Nephron progenitor cell (in vitro differentiated cells): ENCODE measurements around the gene NTNG2.

Experiments used
- DNase-seq: peaks from one replicate; pipeline ENCODE4 v3.0.0; 2021
- H3K27ac Mint-ChIP-seq: 2 replicates; pipeline ENCODE4 v1.8.0; 2021; ENCODE audit warnings: mild to moderate bottlenecking, moderate library complexity, mixed read lengths
- H3K27me3 Mint-ChIP-seq: 2 replicates; pipeline ENCODE4 v1.8.0; 2021; ENCODE audit warnings: mild to moderate bottlenecking, low read depth, mixed read lengths; ENCODE audit not compliant: poor library complexity
- H3K36me3 Mint-ChIP-seq: 2 replicates; pipeline ENCODE4 v1.8.0; 2021; ENCODE audit warnings: low read depth, mixed read lengths
- H3K4me1 Mint-ChIP-seq: 2 replicates; pipeline ENCODE4 v1.8.0; 2021; ENCODE audit warnings: mixed read lengths
- H3K4me3 Mint-ChIP-seq: 2 replicates; pipeline ENCODE4 v1.8.0; 2021; ENCODE audit warnings: mild to moderate bottlenecking, moderate library complexity, mixed read lengths
- H3K9me3 Mint-ChIP-seq: 2 replicates; pipeline ENCODE4 v1.8.0; 2021; ENCODE audit warnings: mild to moderate bottlenecking, moderate library complexity, mixed read lengths
- TF ChIP-seq, protein P1 (sequence below): fragments of 200-600 bp; sonication (generic); IDR thresholded peaks from 2 replicates; pipeline ENCODE4 v1.5.0; 2021; ENCODE audit warnings: antibody characterized with exemption

NTNG2 gene

DNA sequence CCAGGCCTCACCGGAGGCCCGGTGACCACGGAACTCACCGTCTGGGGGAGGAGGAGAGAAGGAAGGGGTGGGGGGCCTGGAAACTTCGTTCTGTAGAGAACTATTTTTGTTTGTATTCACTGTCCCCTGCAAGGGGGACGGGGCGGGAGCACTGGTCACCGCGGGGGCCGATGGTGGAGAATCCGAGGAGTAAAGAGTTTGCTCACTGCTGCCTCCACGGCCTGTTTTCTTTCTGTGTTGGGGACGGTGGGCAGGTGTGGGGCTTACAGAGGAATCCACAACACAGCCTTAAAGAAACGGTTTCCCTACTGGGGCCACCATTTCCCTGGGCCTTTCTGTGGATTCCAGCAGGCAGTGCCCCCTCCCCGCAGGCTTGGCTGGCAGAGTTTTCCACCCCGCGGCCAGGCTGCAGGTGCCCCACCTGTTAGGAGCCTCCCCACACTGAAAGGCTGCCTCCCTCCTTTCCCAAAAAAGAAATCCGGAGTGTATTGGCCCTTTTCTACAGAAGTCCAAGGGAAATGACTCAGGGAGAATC, 80.8 kb downstream of the NTNG2 start:
- peaks cover 71% of the 10 kb centered on the region for H3K4me1 Mint-ChIP-seq
- TF ChIP-seq, protein P1, sequence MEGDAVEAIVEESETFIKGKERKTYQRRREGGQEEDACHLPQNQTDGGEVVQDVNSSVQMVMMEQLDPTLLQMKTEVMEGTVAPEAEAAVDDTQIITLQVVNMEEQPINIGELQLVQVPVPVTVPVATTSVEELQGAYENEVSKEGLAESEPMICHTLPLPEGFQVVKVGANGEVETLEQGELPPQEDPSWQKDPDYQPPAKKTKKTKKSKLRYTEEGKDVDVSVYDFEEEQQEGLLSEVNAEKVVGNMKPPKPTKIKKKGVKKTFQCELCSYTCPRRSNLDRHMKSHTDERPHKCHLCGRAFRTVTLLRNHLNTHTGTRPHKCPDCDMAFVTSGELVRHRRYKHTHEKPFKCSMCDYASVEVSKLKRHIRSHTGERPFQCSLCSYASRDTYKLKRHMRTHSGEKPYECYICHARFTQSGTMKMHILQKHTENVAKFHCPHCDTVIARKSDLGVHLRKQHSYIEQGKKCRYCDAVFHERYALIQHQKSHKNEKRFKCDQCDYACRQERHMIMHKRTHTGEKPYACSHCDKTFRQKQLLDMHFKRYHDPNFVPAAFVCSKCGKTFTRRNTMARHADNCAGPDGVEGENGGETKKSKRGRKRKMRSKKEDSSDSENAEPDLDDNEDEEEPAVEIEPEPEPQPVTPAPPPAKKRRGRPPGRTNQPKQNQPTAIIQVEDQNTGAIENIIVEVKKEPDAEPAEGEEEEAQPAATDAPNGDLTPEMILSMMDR = no peak
- H3K36me3 Mint-ChIP-seq = no peaks in the 10 kb centered on the region
- peaks cover 29% of the 10 kb centered on the region for H3K27me3 Mint-ChIP-seq
- peak overlapping the region; percentile 89 for H3K4me3 Mint-ChIP-seq
- no peaks in the 10 kb centered on the region for H3K9me3 Mint-ChIP-seq
- peak; percentile 35 for DNase-seq
- H3K27ac Mint-ChIP-seq = no peak overlapping the region

DNA sequence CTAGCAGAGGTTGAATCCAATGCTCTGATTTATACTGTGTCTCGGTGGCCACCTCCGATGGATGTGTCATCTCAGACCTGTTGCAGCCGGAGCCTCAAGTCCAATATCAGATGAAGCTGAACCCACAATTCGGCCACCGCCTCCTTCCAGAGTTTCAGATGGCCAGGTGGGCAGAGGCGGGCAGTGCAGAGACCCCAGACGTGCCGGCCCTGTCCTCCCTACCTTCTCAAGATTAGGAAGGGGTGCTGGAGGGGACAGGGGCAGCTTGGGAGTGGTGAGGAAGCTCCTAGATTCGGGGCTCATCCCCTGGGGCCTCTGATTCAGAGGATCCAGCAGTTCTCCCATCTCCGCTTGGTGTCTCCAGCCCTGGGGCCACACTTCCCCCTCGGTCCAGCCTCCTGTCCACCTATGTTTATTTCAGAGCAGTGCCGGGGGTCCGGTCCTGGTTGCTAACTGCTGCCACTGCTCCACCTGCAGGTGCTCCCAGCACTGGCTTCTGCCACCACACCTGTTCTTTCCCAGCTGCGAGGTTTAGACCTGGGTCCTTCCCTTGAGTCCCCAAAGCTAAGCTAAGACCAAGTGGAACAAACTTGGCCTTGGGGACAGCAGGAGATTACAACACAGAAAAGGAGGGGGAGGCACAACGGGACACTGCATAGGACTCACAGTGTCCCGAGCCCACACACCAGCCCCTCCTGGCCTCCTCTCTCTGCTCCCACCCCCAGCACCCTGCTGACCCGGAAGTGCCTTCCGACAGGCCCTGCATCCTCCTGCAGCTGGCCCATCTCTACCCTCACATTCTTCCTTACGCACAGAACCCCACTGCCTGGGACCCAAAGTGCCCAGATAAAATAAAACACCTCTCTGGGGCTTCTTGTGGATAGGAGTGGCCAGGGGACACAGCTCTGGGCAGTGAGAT, 81.6 kb downstream of the NTNG2 start:
- H3K36me3 Mint-ChIP-seq = no peaks in the 10 kb centered on the region
- no peaks in the 10 kb centered on the region for H3K9me3 Mint-ChIP-seq
- peaks cover 29% of the 10 kb centered on the region for H3K27me3 Mint-ChIP-seq
- peak overlapping the region; percentile 89 for H3K4me3 Mint-ChIP-seq
- H3K4me1 Mint-ChIP-seq = peaks cover 71% of the 10 kb centered on the region
- TF ChIP-seq, protein P1 = no peak
- no peak overlapping the region for H3K27ac Mint-ChIP-seq
- no peak for DNase-seq

DNA sequence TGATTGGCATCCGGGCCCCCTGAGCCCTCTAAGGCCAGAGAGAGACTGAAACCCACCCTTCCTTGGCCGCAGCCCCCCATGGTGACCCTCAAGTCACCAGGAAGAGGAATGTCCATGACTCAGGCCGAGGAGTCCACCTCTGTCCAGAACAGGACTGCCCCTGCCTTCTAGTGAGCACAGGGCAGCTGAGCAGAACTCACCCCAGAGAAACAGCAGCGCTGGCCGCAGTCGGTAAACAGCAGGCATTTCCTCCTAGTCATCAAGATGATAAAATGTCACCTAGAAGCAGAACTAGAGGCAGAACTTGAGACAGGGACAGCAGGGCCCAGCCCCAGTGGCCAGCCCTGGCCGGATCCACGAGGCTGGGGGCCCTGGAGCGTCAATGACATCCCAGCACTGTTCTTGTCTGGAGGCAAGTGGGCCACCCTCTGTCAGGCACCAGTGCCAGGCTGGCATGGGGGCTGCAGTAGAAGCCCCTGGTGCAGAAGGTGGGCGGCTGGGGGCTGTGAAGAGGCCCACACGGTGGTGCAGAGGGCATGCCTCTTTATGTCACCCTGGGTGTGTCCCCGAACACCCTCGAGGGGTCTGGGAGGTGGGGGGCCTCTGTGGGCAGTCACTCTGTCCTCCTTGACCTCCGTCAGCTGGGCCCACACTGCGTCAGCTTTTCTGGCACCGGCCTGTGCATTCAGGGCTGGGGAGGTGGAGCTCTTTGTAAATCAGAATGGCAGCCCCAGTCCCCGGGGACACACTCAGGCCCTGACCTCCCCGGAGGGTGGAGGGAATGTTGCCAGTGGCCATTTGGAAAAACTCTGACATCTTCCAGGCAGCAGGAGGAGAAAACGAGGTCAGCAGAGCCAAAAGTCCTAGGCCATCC, 83.0 kb downstream of the NTNG2 start:
- no peaks in the 10 kb centered on the region for H3K9me3 Mint-ChIP-seq
- TF ChIP-seq, protein P1 = no peak
- H3K4me1 Mint-ChIP-seq = peaks cover 61% of the 10 kb centered on the region
- H3K27me3 Mint-ChIP-seq = peaks cover 33% of the 10 kb centered on the region
- no peaks in the 10 kb centered on the region for H3K36me3 Mint-ChIP-seq
- H3K4me3 Mint-ChIP-seq = peak overlapping the region; percentile 61
- no peak overlapping the region for H3K27ac Mint-ChIP-seq
- peak; percentile 81 for DNase-seq

DNA sequence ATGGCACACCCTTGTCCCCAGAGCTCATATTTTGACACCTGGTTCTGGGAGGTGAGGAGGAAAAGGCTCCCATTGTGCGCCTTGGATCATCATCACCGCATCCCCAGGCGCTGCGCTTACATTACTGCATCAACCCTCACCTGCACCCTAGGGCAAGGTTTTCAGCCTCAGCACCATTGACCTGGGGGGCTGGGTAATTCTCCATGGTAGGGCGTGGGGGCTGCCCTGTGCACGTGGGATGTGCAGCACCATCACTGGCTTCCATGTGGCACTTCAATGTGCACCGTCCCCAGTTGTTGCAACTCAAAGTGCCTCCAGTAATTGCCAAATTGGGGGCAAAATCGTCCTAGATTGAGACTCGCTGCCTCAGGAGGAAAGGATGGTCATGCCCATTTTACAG, 83.6 kb downstream of the NTNG2 start:
- Mint-ChIP-seq H3K4me1 (peaks cover 55% of the 10 kb centered on the region), H3K27me3 (peaks cover 33% of the 10 kb centered on the region), H3K9me3 (no peaks in the 10 kb centered on the region), H3K36me3 (no peaks in the 10 kb centered on the region), H3K4me3 (peak overlapping the region; percentile 40), H3K27ac (peak overlapping the region; percentile 69)
- DNase-seq = no peak
- TF ChIP-seq, protein P1 = no peak

DNA sequence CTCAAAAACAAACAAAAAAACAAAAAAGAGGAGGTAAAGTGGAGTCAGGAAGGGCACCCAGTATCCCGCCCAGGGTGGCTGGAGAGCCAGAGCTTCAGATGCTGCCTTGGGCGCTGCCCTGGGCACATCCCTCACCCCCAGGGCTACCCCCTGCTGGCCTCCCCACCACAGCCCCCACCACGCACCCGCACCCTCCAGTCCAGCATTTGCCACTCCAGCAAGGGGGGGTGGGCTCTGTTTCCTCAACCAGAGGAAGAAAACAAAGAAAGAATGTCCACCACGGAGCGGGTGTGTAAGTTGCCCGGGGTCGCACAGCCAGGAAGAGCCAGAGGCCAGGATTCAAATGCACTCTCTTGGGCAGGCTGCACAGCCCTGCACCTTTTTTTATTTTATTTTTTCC, 86.1 kb downstream of the NTNG2 start:
- Mint-ChIP-seq H3K4me1 (peaks cover 41% of the 10 kb centered on the region), H3K27ac (no peak overlapping the region), H3K4me3 (no peak overlapping the region), H3K9me3 (peaks cover 21% of the 10 kb centered on the region), H3K36me3 (no peaks in the 10 kb centered on the region), H3K27me3 (peaks cover 24% of the 10 kb centered on the region)
- no peak for DNase-seq
- TF ChIP-seq, protein P1 = no peak
